ENCODE results near the gene LSM10. TPM values are rescaled to one million over a fixed set of nuclear protein-coding genes. Genes with fewer than 3 reads are reported as not detected.

The LSM10 gene
- total RNA-seq, 1 donor from 2014 or later = 45.2 TPM

DNA sequence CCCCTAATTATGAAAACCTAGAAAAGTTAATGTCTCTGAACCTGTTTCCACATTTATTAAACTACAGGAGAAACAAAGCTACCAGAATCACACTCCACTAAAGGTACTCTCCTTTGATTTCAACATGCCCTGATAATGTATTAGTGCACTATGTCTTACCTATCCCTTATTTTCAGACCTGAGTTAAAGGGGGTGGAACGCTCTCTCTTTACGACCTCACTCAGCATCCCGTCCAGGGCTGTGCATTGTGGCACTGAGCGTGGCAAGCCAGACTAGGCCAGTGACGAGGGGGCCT is 678 bp downstream of the LSM10 start:
- peaks cover 16% of the 10 kb centered on the region for H3K4me1 ChIP-seq
- H3K27me3 ChIP-seq = no peaks in the 10 kb centered on the region
- peak overlapping the region; percentile 88 to 92 for H3K4me3 ChIP-seq
- peak overlapping the region; percentile 93 for H3K27ac ChIP-seq
- H3K9me3 ChIP-seq = no peaks in the 10 kb centered on the region
- intact Hi-C loops (cut with DNase I) = no loop called here
- TF ChIP-seq, protein P1, sequence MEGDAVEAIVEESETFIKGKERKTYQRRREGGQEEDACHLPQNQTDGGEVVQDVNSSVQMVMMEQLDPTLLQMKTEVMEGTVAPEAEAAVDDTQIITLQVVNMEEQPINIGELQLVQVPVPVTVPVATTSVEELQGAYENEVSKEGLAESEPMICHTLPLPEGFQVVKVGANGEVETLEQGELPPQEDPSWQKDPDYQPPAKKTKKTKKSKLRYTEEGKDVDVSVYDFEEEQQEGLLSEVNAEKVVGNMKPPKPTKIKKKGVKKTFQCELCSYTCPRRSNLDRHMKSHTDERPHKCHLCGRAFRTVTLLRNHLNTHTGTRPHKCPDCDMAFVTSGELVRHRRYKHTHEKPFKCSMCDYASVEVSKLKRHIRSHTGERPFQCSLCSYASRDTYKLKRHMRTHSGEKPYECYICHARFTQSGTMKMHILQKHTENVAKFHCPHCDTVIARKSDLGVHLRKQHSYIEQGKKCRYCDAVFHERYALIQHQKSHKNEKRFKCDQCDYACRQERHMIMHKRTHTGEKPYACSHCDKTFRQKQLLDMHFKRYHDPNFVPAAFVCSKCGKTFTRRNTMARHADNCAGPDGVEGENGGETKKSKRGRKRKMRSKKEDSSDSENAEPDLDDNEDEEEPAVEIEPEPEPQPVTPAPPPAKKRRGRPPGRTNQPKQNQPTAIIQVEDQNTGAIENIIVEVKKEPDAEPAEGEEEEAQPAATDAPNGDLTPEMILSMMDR (IDR thresholded peaks at IDR 0.05) = no peak
- TF ChIP-seq POLR2AphosphoS5 (IDR thresholded peaks at IDR 0.05; ENCODE audit: insufficient read depth in 1 of 2, low read depth in 1 of 2) (no peak), POLR2A (IDR thresholded peaks at IDR 0.05) (no peak)
- DNase-seq (ENCODE audit: extremely low spot score in 2 of 2) = no peak
- H3K36me3 ChIP-seq = peaks cover 0 to 14% of the 10 kb centered on the region in 2 donors

DNA sequence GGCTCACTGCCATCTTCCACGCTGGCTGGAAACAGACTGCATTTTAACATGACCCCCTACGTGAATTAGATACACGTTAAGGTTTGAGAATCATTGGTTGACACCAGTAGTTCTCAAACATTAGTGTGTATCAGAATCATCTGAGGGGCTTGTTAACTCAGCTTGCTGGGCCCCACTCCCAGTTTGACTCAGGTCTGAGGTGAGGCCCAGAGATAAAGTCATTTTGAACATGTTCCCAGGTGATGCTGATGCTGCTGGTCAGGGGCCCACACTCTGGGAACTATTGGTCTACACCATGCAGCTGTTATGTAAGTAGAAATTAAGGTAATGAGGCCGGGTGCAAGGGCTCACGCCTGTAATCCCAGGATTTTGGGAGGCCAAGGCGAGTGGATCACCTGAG is 1.3 kb downstream of the LSM10 start:
- Histone ChIP-seq H3K36me3 (peaks cover 0 to 16% of the 10 kb centered on the region in 2 donors), H3K9me3 (no peaks in the 10 kb centered on the region), H3K4me3 (no peak overlapping the region), H3K4me1 (peaks cover 16% of the 10 kb centered on the region), H3K27me3 (no peaks in the 10 kb centered on the region), H3K27ac (no peak overlapping the region)
- DNase-seq (ENCODE audit: extremely low spot score in 2 of 2) = no peak
- no peak for TF ChIP-seq POLR2AphosphoS5 (IDR thresholded peaks at IDR 0.05; ENCODE audit: insufficient read depth in 1 of 2, low read depth in 1 of 2)
- intact Hi-C loops (cut with DNase I) = no loop called here

DNA sequence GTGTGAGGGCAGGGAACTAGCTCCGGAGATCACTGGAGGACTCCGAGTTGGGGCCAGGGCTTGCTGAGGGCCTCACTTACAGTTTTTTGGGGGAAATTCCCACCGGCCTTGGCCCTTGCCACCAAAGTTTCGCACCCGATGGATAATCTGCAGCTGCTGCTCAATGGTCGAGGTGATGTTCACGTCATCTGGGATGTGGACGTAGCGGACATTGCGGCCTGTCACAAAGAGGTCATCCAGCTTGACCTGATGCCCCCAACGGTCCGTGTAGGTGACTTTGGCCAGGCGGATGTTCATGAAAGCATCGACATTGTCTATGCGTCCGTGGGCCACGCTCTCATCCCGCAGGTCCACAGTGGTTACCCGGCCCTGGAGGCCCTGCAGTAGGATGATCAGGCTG is 4.0 kb downstream of the LSM10 start:
- no peak for DNase-seq (ENCODE audit: extremely low spot score in 2 of 2)
- Histone ChIP-seq H3K36me3 (peaks cover 0 to 29% of the 10 kb centered on the region in 2 donors), H3K4me1 (peaks cover 16% of the 10 kb centered on the region), H3K4me3 (no peak overlapping the region), H3K27me3 (no peaks in the 10 kb centered on the region), H3K27ac (no peak overlapping the region), H3K9me3 (no peaks in the 10 kb centered on the region)
- intact Hi-C loops (cut with DNase I) = no loop called here
- TF ChIP-seq, protein P1 (IDR thresholded peaks at IDR 0.05) = no peak
- no peak for TF ChIP-seq POLR2AphosphoS5 (IDR thresholded peaks at IDR 0.05; ENCODE audit: insufficient read depth in 1 of 2, low read depth in 1 of 2)
- TF ChIP-seq POLR2A (IDR thresholded peaks at IDR 0.05) = no peak

DNA sequence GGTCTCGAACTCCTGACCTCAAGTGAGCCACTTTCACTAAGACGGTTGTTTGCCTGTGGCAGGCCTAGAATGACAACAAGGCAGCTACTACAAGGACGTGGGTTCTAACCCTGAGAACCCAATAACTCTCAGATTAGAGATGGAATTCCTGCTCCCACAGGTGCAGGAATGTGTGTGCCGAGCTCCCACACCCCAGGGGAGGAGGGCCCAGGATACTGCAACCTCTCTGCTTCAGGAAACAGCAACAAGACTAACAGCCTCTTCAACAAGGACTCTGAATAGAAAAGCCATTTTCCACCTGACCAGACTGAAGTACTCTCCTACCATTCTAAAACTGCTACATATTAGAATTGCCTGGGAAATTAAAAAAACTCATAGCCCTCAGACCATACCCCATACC is 4.9 kb downstream of the LSM10 start:
- H3K9me3 ChIP-seq = no peaks in the 10 kb centered on the region
- intact Hi-C loops (cut with DNase I) = no loop called here
- peaks cover 14% of the 10 kb centered on the region for H3K4me1 ChIP-seq
- H3K36me3 ChIP-seq = peaks cover 0 to 29% of the 10 kb centered on the region in 2 donors
- H3K27ac ChIP-seq = no peak overlapping the region
- H3K27me3 ChIP-seq = no peaks in the 10 kb centered on the region
- no peak for DNase-seq (ENCODE audit: extremely low spot score in 2 of 2)
- TF ChIP-seq POLR2AphosphoS5 (IDR thresholded peaks at IDR 0.05; ENCODE audit: insufficient read depth in 1 of 2, low read depth in 1 of 2) (no peak), POLR2A (IDR thresholded peaks at IDR 0.05) (no peak)
- TF ChIP-seq, protein P1 (IDR thresholded peaks at IDR 0.05) = no peak
- H3K4me3 ChIP-seq = no peak overlapping the region

DNA sequence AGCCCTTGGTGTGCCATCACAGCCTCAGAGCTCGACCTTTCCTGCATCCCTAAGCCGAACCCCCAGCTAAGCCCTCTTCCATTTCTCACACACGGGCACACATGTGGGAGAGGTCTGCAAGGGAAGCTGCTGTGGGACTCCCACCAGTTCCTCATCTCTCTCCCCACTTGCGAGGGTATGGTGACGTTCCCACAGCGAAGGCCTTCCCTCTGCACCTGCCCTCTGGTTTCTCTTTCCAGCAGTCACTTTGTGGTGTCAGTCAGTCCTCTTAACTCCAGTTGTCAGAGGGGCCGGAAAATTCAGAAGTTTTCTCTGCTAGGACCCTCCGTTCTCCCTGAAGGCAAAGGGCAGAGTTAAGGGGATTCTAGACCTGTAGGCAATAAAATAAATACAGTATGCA is 6.4 kb downstream of the LSM10 start:
- Histone ChIP-seq H3K4me1 (peaks cover 19% of the 10 kb centered on the region), H3K4me3 (no peak overlapping the region), H3K9me3 (no peaks in the 10 kb centered on the region), H3K36me3 (peaks cover 0 to 29% of the 10 kb centered on the region in 2 donors), H3K27me3 (no peaks in the 10 kb centered on the region), H3K27ac (no peak overlapping the region)
- DNase-seq (ENCODE audit: extremely low spot score in 2 of 2) = no peak
- intact Hi-C loops (cut with DNase I) = no loop called here
- TF ChIP-seq POLR2A (IDR thresholded peaks at IDR 0.05) = no peak
- TF ChIP-seq, protein P1 (IDR thresholded peaks at IDR 0.05) = no peak
- no peak for TF ChIP-seq POLR2AphosphoS5 (IDR thresholded peaks at IDR 0.05; ENCODE audit: insufficient read depth in 1 of 2, low read depth in 1 of 2)

DNA sequence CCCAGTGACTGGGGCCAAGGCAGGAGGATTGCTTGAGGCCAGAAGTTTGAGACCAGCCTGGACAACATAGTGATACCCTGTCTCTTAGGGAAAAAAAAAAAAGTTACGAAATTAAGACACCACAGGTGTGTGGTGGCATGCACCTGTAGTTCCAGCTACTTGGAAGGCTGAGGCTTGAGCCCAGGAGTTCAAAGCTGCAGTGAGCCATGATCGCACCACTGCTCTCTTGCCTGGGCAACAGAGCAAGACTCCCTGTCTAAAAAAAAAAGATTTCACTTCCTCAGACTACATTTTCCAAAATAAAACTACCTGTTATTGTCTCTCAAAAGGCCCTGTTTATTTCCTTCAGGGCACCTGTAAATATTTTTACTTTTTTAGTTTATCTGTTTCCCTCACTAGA is 7.3 kb downstream of the LSM10 start:
- Histone ChIP-seq H3K36me3 (peaks cover 0 to 29% of the 10 kb centered on the region in 2 donors), H3K4me3 (no peak overlapping the region), H3K4me1 (peaks cover 17% of the 10 kb centered on the region), H3K9me3 (no peaks in the 10 kb centered on the region), H3K27me3 (no peaks in the 10 kb centered on the region), H3K27ac (no peak overlapping the region)
- TF ChIP-seq, protein P1 (IDR thresholded peaks at IDR 0.05) = no peak
- TF ChIP-seq POLR2AphosphoS5 (IDR thresholded peaks at IDR 0.05; ENCODE audit: insufficient read depth in 1 of 2, low read depth in 1 of 2) (no peak), POLR2A (IDR thresholded peaks at IDR 0.05) (no peak)
- no peak for DNase-seq (ENCODE audit: extremely low spot score in 2 of 2)
- intact Hi-C loops (cut with DNase I) = no loop called here

Measured in vagina (tissue), 2 donors.